ENCODE data around the gene YARS2. TPM values are rescaled to one million over a fixed set of nuclear protein-coding genes. Genes with fewer than 3 reads are reported as not detected.

Gene YARS2
- total RNA-seq, 1 experiment from 2014 or later: 28.0 TPM

- ATAC-seq: no peak
- CTCF ChIA-PET: interaction anchor here (0.5 kb wide), 1 partner anchor 10 kb away, joined by 6 read pairs; no protein-coding TSS in a partner anchor
Measured at GRCh38 chr12:32788405-32788804, 32.7 kb upstream of the YARS2 start.

DNA sequence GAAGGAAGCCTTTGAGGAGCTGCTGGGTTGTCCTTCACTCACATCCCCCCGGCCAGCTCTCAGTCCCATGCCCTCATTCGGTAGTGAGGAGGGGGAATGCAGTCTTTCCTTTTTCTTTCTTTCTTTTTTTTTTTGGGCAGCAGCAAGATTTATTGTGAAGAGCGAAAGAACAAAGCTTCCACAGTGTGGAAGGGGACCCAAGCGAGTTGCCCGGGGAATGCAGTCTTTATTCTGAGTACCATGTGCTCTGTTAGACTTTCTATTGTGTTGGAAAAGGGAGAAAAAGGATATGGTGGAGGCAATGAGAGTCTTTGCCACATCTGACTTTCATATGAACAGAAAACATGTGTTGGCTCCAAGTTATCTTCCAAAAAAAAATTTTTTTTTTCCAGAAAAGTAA, 29.9 kb upstream of the YARS2 start:
- ChIA-PET POLR2A (no interaction called here), CTCF (no interaction called here)
- Histone ChIP-seq H3K36me3 (ENCODE audit: control insufficient read depth, insufficient read depth, low read length) (no peaks in the 10 kb centered on the region), H3K27ac (ENCODE audit: low read length) (no peak overlapping the region), H3K4me3 (ENCODE audit: low read depth in 2 of 2, low read length in 2 of 2) (no peak overlapping the region), H3K27me3 (ENCODE audit: control insufficient read depth, insufficient read depth, low read length) (peaks cover 2% of the 10 kb centered on the region; the same call in 1 of the 2 replicates), H3K4me1 (ENCODE audit: control insufficient read depth, insufficient read depth, low read length) (no peaks in the 10 kb centered on the region), H3K9me3 (ENCODE audit: control insufficient read depth, insufficient read depth, low read depth, low read length) (no peaks in the 10 kb centered on the region)
- no peak for TF ChIP-seq POLR2AphosphoS5 (IDR thresholded peaks at IDR 0.05; ENCODE audit: low read depth, low read length)
- intact Hi-C loops (cut with micrococcal nuclease; ENCODE audit: unreplicated experiment) (no loop called here), in situ Hi-C loops (cut with HindIII; ENCODE audit: low pct_unique_long_range_greater_than_20kb, low sequenced_read_pairs) (no loop called here)
- no TSS peak for BruUV-seq (replicated peaks)
- DNase-seq (ENCODE audit: low read depth, low spot score): no peak
- no peak for ATAC-seq

More at GRCh38 chr12:32788405-32788804, 32.7 kb upstream of the YARS2 start:
- POLR2A ChIA-PET: no interaction called here
- Histone ChIP-seq H3K4me3 (ENCODE audit: low read depth in 2 of 2, low read length in 2 of 2) (no peak overlapping the region), H3K36me3 (ENCODE audit: control insufficient read depth, insufficient read depth, low read length) (no peaks in the 10 kb centered on the region), H3K4me1 (ENCODE audit: control insufficient read depth, insufficient read depth, low read length) (no peaks in the 10 kb centered on the region), H3K27ac (ENCODE audit: low read length) (no peak overlapping the region), H3K27me3 (ENCODE audit: control insufficient read depth, insufficient read depth, low read length) (no peaks in the 10 kb centered on the region), H3K9me3 (ENCODE audit: control insufficient read depth, insufficient read depth, low read depth, low read length) (no peaks in the 10 kb centered on the region)
- TF ChIP-seq, protein P1, sequence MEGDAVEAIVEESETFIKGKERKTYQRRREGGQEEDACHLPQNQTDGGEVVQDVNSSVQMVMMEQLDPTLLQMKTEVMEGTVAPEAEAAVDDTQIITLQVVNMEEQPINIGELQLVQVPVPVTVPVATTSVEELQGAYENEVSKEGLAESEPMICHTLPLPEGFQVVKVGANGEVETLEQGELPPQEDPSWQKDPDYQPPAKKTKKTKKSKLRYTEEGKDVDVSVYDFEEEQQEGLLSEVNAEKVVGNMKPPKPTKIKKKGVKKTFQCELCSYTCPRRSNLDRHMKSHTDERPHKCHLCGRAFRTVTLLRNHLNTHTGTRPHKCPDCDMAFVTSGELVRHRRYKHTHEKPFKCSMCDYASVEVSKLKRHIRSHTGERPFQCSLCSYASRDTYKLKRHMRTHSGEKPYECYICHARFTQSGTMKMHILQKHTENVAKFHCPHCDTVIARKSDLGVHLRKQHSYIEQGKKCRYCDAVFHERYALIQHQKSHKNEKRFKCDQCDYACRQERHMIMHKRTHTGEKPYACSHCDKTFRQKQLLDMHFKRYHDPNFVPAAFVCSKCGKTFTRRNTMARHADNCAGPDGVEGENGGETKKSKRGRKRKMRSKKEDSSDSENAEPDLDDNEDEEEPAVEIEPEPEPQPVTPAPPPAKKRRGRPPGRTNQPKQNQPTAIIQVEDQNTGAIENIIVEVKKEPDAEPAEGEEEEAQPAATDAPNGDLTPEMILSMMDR (IDR thresholded peaks at IDR 0.05): no peak
- TF ChIP-seq SIN3A (IDR thresholded peaks at IDR 0.05; ENCODE audit: borderline replicate concordance, insufficient read depth, low read depth, low read length) (no peak), TCF7L2 (IDR thresholded peaks at IDR 0.05; ENCODE audit: low read depth, low read length) (no peak), POLR2AphosphoS5 (IDR thresholded peaks at IDR 0.05; ENCODE audit: low read depth, low read length) (no peak)
- TF ChIP-seq, protein P2, sequence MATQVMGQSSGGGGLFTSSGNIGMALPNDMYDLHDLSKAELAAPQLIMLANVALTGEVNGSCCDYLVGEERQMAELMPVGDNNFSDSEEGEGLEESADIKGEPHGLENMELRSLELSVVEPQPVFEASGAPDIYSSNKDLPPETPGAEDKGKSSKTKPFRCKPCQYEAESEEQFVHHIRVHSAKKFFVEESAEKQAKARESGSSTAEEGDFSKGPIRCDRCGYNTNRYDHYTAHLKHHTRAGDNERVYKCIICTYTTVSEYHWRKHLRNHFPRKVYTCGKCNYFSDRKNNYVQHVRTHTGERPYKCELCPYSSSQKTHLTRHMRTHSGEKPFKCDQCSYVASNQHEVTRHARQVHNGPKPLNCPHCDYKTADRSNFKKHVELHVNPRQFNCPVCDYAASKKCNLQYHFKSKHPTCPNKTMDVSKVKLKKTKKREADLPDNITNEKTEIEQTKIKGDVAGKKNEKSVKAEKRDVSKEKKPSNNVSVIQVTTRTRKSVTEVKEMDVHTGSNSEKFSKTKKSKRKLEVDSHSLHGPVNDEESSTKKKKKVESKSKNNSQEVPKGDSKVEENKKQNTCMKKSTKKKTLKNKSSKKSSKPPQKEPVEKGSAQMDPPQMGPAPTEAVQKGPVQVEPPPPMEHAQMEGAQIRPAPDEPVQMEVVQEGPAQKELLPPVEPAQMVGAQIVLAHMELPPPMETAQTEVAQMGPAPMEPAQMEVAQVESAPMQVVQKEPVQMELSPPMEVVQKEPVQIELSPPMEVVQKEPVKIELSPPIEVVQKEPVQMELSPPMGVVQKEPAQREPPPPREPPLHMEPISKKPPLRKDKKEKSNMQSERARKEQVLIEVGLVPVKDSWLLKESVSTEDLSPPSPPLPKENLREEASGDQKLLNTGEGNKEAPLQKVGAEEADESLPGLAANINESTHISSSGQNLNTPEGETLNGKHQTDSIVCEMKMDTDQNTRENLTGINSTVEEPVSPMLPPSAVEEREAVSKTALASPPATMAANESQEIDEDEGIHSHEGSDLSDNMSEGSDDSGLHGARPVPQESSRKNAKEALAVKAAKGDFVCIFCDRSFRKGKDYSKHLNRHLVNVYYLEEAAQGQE (IDR thresholded peaks at IDR 0.05; ENCODE audit: insufficient read depth in 1 of 2, low read depth in 2 of 2, low read length in 1 of 2): no peak
- intact Hi-C loops (cut with micrococcal nuclease; ENCODE audit: unreplicated experiment): no loop called here
- no peak for DNase-seq (ENCODE audit: low read depth, low spot score)
- in situ Hi-C loops (cut with HindIII; ENCODE audit: low pct_unique_long_range_greater_than_20kb, low sequenced_read_pairs): no loop called here
- no TSS peak for BruUV-seq (replicated peaks)

- no TSS peak for BruUV-seq (replicated peaks)
- Histone ChIP-seq H3K9me3 (ENCODE audit: control insufficient read depth, insufficient read depth, low read depth, low read length) (no peaks in the 10 kb centered on the region), H3K27me3 (ENCODE audit: control insufficient read depth, insufficient read depth, low read length) (peaks cover 4% of the 10 kb centered on the region; the same call in 1 of the 2 replicates), H3K4me3 (ENCODE audit: low read depth in 2 of 2, low read length in 2 of 2) (no peak overlapping the region), H3K4me1 (ENCODE audit: control insufficient read depth, insufficient read depth, low read length) (no peaks in the 10 kb centered on the region), H3K36me3 (ENCODE audit: control insufficient read depth, insufficient read depth, low read length) (no peaks in the 10 kb centered on the region), H3K27ac (ENCODE audit: low read length) (no peak overlapping the region)
- CTCF ChIA-PET: no interaction called here
- POLR2A ChIA-PET: no interaction called here
- intact Hi-C loops (cut with micrococcal nuclease; ENCODE audit: unreplicated experiment): no loop called here
- in situ Hi-C loops (cut with HindIII; ENCODE audit: low pct_unique_long_range_greater_than_20kb, low sequenced_read_pairs): no loop called here
- no peak for ATAC-seq
- DNase-seq (ENCODE audit: low read depth, low spot score): no peak
- TF ChIP-seq, protein P1 (IDR thresholded peaks at IDR 0.05): no peak
- TF ChIP-seq POLR2AphosphoS5 (IDR thresholded peaks at IDR 0.05; ENCODE audit: low read depth, low read length): no peak
- TF ChIP-seq, protein P2 (IDR thresholded peaks at IDR 0.05; ENCODE audit: insufficient read depth in 1 of 2, low read depth in 2 of 2, low read length in 1 of 2): no peak
- TF ChIP-seq SIN3A (IDR thresholded peaks at IDR 0.05; ENCODE audit: borderline replicate concordance, insufficient read depth, low read depth, low read length): no peak
- no peak for TF ChIP-seq TCF7L2 (IDR thresholded peaks at IDR 0.05; ENCODE audit: low read depth, low read length)
Measured at GRCh38 chr12:32783029-32783428, 27.3 kb upstream of the YARS2 start.
